ENCODE data around the gene KREMEN2.
"Not testable (repeated sequence)": the region's sequence is repeated elsewhere in the genome, so short reads cannot be mapped to it uniquely, and the experiment has no call there.

Gene KREMEN2

GRCh38 chr16:2942045-2942444 is 22.0 kb upstream of the KREMEN2 start:
- DNase-seq: no peak

GRCh38 chr16:2943716-2944115 is 20.4 kb upstream of the KREMEN2 start:
- not testable (repeated sequence) for DNase-seq

GRCh38 chr16:2946649-2947048 is 17.4 kb upstream of the KREMEN2 start:
- DNase-seq: no peak

- DNase-seq: no peak
Measured at GRCh38 chr16:2948807-2949704, 15.0 kb upstream of the KREMEN2 start.

- no peak for DNase-seq
Measured at GRCh38 chr16:2949705-2950352, 14.2 kb upstream of the KREMEN2 start.

GRCh38 chr16:2950353-2950724 is 13.7 kb upstream of the KREMEN2 start:
- no peak for DNase-seq

GRCh38 chr16:2950773-2951172 is 13.3 kb upstream of the KREMEN2 start:
- DNase-seq: no peak

- peak; percentile 23 for DNase-seq
Measured at GRCh38 chr16:2952679-2953078, 11.4 kb upstream of the KREMEN2 start.

GRCh38 chr16:2953706-2954627 is 10.1 kb upstream of the KREMEN2 start:
- peak; percentile 26 for DNase-seq

GRCh38 chr16:2954656-2955381 is 9.3 kb upstream of the KREMEN2 start:
- DNase-seq: no peak

GRCh38 chr16:2955438-2955778 is 8.7 kb upstream of the KREMEN2 start:
- DNase-seq: no peak

- DNase-seq: no peak
Measured at GRCh38 chr16:2955779-2956578, 8.1 kb upstream of the KREMEN2 start.

- no peak for DNase-seq
Measured at GRCh38 chr16:2956579-2956956, 7.5 kb upstream of the KREMEN2 start.

- no peak for DNase-seq
Measured at GRCh38 chr16:2959206-2959605, 4.9 kb upstream of the KREMEN2 start.

- DNase-seq: no peak
Measured at GRCh38 chr16:2960183-2961010, 3.7 kb upstream of the KREMEN2 start.

- no peak for DNase-seq
Measured at GRCh38 chr16:2962334-2963073, 1.6 kb upstream of the KREMEN2 start.

GRCh38 chr16:2963074-2963722 is 877 bp upstream of the KREMEN2 start:
- peak; percentile 54 for DNase-seq

- peak; percentile 55 for DNase-seq
Measured at GRCh38 chr16:2964475-2965336, 631 bp downstream of the KREMEN2 start.
